HG02943 (cell line): ENCODE measurements around the gene EIF3L.

ENCODE experiments used
- ATAC-seq: cut with Tn5 transposase; IDR thresholded peaks from one replicate; pipeline ENCODE4 v1.9.1; 2021; ENCODE audit warnings: mild to moderate bottlenecking, low read depth, moderate library complexity; ENCODE audit not compliant: unreplicated experiment

EIF3L gene

DNA sequence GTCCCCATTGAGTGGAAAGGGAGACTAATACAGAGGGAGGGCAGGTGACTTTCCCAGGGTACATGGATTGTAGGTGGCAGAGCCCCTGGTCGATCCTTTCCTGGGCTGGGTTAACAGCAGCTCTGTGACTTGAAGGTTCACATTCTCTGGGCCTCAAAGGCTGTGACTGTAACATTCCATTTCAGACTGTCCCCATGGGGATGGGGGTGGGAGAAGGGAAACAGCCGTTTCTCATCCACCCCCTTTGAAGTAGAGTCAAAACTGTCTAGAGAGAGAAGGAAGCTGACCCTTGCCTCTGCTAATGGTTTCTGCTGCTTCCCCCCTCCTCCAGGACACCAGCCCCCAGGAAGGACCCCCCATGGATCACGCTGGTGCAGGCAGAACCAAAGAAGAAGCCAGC, 76.1 kb downstream of the EIF3L start:
- no peak for ATAC-seq

DNA sequence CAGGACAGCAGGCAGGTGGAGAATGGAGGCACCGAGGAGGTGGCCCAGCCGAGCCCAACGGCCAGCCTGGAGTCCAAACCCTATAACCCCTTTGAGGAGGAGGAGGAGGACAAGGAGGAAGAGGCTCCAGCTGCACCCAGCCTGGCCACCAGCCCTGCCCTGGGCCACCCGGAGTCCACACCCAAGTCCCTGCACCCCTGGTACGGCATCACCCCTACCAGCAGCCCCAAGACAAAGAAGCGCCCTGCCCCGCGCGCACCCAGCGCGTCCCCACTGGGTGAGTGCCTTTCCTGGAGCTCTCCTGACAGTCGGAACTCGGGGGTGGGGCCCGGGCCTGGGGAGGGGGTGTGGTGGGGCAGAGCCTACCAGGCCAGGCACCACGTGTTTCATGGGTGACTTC, 76.5 kb downstream of the EIF3L start:
- no peak for ATAC-seq

DNA sequence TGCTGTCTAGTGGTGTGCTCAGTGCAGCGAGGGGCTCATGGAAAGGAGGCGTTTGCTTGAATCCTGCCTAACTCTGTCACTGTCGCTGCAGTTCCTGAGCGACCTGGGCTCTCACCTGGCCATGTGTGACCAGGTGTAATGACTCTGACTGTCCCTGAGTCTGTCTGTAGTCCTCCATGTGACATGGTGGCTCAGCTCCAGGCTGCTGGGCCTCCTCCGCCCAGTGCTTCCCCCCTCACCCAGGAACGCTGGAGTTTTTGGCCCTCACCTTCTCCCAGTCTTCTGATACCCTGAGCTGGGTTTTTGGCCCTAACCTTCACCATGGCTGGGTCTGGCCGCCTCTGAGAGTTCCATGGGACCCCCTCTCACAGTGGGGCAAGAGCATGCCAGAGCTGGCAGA, 77.1 kb downstream of the EIF3L start:
- ATAC-seq = no peak

DNA sequence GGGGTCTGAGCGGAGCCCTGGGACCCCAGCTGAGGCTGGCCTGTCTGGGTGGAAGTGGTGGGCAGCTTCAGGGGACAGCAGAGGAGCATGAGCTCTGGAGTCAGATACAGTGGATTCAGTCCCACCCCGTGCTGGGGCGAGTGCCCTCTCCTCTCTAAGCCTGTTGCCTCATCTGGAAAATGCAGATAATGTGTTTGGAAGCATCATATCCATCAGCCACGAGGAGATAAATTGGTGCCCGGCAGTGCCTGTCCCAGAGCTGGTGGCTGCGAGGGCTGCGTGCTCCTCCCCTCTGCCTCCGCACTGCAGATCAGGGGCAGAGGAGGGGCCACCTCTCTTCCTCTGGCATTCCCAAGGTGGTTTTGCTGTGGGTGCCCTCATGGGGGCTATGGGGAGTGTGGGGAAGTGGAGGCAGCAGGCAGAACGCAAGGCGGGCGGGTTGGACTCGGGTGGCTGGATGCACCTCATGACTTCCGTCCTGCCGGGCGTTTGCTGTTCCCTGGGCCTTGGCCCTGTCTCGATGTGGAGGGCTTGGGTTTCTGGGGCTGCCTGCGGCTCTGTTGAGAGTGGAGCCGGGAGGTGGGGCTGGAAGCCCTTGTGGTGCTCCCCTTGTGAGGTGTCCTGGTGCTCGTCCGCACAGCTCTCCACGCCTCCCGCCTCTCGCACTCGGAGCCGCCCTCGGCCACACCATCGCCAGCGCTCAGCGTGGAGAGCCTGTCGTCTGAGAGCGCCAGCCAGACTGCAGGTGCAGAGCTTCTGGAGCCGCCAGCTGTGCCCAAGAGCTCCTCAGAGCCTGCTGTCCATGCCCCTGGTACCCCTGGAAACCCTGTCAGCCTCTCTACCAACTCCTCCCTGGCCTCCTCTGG, 77.8 kb downstream of the EIF3L start:
- no peak for ATAC-seq

DNA sequence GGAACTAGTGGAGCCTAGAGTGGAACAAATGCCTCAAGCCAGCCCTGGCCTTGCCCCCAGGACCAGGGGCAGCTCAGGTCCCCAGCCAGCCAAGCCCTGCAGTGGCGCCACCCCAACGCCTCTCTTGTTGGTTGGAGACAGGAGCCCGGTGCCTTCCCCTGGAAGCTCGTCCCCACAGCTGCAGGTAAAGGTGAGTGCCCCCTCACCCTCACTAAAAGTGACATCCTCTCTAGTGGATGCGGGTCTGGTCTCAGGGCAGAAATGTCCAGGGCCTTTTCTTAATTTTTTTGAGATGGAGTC, 78.4 kb downstream of the EIF3L start:
- ATAC-seq = no peak

DNA sequence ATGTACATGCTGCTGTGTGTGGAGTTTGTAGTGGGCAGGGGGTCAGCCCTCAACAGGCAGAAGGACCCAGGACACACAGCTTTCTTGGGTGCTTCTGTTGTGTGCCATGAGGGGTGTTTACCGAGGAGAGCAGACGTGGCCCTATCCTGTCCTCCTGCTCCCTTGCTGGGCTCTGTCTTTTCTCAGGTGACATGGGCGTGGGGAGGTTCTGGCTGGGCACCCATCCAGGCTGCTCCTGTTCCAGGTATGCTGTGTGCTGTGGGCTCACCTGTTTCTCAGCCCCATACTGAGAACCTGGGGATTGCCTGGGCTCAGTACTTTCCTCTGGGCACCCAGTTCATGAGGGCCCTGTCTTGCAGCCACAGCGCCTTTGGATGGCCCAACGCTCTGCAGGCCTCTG, 80.2 kb downstream of the EIF3L start:
- no peak for ATAC-seq

DNA sequence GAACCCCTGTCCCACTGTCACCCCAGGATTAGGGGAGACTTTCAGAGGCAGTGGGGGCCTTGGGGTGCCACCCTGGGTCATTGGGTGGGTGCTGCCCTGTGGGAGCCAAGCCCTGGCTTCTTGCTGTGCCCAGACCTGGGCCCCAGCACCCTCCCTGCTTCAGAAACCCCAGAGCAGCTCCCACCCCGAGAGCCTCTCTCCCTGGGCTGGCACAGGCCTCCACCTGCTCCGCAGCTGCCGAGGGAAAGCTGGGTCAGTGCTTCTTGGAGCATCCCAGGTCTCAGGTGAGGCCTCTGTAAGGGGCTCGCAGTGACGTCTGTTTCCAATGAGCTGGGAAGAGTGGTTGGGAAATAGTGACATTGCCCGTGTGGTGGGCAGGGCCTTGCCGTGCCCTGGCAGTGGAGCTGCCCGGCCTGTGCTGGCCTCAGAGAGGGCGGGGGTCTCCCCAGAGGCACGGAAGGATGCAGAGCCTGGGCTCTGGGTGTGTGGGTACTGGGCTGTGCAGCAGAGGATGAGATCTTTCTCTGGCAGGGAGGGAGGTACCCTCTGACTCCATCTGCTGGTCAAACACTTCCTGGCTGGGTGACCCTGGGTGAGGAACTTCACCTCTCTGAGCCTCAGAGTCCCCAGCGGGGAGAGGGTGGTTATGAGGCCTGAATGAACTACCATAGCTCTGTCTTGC, 81.2 kb downstream of the EIF3L start:
- ATAC-seq = no peak

DNA sequence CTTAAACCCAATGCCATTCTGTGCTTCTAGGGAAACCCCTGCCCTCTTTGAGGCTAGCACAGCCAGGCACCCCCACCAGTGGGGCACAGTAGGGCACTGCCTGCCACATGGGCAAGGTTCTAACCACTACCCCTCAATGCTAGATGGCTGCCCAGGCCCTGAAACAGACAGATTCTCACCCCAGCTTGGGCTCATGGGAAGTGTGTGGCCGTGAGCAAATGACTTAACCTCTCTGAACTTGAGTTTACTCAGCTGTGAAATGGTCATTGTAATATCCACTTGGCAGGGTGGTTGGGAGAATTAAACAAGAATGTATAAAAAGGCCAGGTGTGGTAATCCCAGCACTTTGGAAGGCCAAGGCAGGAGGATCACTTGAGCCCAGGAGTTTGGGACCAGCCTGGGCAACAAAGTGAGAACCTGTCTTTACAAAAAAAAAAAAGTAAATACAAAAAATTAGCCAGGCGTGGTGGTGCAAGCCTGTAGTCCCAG, 81.8 kb downstream of the EIF3L start:
- ATAC-seq = no peak

DNA sequence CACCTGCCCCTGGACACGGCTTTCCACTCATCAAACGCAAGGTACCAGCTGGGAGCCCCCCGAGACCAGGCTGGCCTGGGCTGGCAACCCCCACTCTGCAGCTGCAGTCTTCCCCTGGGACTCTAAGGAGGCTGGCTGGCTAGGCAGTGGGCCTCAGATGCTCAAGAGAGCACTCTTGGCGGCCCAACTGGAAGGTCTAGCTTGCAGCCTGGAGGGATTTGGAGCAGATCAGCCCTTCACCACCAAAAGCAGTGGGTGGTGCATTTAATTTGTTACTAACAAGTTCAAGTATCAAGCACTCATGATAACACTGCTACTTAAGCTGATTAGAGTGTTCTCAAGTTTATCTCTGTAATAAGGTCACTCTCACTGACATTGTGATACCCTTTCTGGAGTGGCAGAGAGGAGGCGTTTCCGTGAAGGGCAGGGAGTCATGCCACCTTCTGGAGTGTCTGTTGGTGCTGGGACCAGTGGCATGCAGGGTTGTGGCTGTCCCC, 82.7 kb downstream of the EIF3L start:
- no peak for ATAC-seq

DNA sequence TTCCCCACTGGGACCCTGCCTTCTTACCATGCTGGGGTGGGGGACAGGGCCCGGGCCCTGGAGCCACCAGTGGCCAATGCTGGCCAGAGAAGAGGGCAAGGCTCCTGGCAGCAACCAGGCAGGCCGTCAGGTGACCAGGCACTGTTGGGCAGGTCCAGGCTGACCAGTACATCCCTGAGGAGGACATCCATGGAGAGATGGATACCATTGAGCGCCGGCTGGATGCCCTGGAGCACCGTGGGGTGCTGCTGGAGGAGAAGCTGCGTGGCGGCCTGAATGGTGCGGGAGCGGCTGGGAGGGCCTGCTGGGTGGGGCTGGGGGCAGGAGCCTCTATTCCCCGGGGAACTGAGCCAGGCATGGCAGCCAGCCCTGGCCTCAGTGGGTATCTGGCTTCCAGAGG, 83.2 kb downstream of the EIF3L start:
- ATAC-seq = no peak

DNA sequence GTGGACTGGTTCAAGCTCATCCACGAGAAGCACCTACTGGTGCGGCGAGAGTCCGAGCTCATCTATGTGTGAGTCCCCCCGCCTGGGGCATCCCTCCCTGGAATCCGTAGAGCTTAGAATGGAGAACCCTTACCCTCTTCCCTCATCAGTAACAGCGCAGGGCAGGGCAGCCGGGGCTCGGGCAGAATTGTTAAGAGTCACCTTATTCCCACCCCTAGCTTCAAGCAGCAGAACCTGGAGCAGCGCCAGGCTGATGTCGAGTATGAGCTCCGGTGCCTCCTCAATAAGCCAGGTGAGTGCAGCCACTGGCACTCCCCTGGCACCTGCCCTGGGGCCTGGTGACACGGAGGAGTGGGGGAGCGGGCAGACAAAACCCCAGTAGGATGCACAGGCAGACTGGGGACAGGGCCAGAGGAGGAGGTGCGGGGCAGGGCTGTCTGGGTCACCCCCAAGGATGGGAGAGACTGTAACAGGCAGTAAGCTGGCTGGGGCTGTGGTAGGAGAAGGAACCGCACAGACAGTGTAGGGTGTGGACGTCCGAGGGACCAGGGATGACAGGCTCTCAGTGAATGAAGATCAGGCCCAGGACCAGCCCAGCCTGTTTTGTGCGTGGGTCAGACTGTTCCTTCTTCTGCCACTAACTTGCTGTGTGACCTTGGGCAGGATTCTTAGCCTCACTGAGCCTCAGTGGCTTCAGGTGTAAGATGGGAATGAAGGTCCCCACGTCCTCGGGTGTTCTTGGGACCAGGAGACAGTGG, 83.8 kb downstream of the EIF3L start:
- ATAC-seq = no peak

DNA sequence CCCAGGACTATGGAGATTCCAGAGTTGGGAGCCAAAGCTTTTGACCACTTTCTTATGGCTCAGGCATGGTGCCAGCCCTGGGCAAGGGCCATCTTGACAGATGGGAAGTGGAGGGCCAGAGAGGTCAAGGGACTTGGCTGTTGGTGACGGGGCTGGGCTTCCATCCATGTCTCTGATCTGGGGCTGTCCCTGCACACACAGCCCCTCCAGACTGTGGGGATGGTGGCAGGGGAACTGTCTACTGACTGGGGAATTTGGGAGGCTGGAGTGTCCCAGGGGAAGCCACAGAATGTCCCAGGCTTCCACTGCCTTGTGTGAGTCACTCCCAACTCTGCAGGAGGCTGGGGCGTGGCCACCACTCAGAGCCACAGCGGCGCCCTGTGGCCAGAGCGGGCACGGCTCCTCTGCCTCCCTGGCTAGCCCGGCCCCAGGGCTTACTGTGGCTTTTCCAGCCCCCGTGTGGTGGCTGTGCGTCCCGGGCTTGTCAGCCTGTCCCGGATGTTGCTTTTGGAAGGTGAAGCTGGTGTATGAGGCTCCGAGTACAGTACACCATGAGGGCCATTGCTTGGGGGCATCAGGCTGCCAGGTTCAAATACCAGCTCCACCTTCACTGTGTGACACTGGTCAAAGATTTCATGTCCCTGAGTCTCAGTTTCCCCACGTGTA, 84.6 kb downstream of the EIF3L start:
- no peak for ATAC-seq
